Osteoblast (primary cell): ENCODE measurements around the gene ZNF568. TPM values are rescaled to one million over a fixed set of nuclear protein-coding genes. Genes with fewer than 3 reads are reported as not detected.

Source experiments
- DNase-seq: peaks from one replicate; pipeline ENCODE4 v3.0.0; 2011; ENCODE audit warnings: low spot score, mixed read lengths; ENCODE audit not compliant: insufficient read length; ENCODE audit errors: missing footprints
- H2AFZ ChIP-seq: 2 replicates; pipeline ENCODE4 v1.6.0; 2011; ENCODE audit warnings: mild to moderate bottlenecking, low read length
- H3K27ac ChIP-seq: 2 replicates; pipeline ENCODE4 v1.5.1; 2011; ENCODE audit warnings: mild to moderate bottlenecking, low read depth, low read length, moderate library complexity
- H3K27me3 ChIP-seq: 2 replicates; pipeline ENCODE4 v1.6.0; 2012; ENCODE audit warnings: mild to moderate bottlenecking, control low read depth, inconsistent platforms, low read length, moderate library complexity; ENCODE audit not compliant: insufficient read depth
- H3K36me3 ChIP-seq: 2 replicates; pipeline ENCODE4 v1.5.1; 2011; ENCODE audit warnings: mild to moderate bottlenecking, low read length, control low read depth, moderate library complexity; ENCODE audit not compliant: insufficient read depth
- H3K4me1 ChIP-seq: 2 replicates; pipeline ENCODE4 v1.5.1; 2011; ENCODE audit warnings: mild to moderate bottlenecking, low read length, control low read depth, moderate library complexity; ENCODE audit not compliant: insufficient read depth
- H3K4me2 ChIP-seq: 2 replicates; pipeline ENCODE4 v1.6.0; 2011; ENCODE audit warnings: mild to moderate bottlenecking, low read length; ENCODE audit not compliant: insufficient read depth
- H3K4me3 ChIP-seq: fragments of 200-600 bp; sonication (generic); 3 replicates; pipeline ENCODE4 v1.5.1; 2012; ENCODE audit warnings: mild to moderate bottlenecking, low read length, inconsistent platforms; ENCODE audit not compliant: insufficient read depth
- H3K79me2 ChIP-seq: 2 replicates; pipeline ENCODE4 v1.6.0; 2012; ENCODE audit warnings: mild to moderate bottlenecking, low read length, control low read depth, inconsistent platforms; ENCODE audit not compliant: insufficient read depth
- H3K9me3 ChIP-seq: 2 replicates; pipeline ENCODE4 v1.5.1; 2011; ENCODE audit warnings: low read depth, low read length, control low read depth
- H4K20me1 ChIP-seq: 2 replicates; pipeline ENCODE4 v1.6.0; 2012; ENCODE audit warnings: mild to moderate bottlenecking, low read length, control low read depth; ENCODE audit not compliant: insufficient read depth
- CTCF ChIP-seq: IDR thresholded peaks from 2 replicates; pipeline ENCODE4 v1.5.1; 2011; ENCODE audit warnings: mild to moderate bottlenecking, low read depth, low read length, moderate library complexity; ENCODE audit errors: extremely low read depth
- total RNA-seq: library from RNA; depleted of rRNA; stranded (reverse); fragments of >200 nt; gene quantifications from 2 replicates; pipeline ENCODE4 v1.2.3, GENCODE V29; 2012

ZNF568 gene
- 13.3 and 14.8 TPM in 2 replicates for total RNA-seq

GRCh38 chr19:36915992-36916830 lies at the start of gene ZNF568, which contains the start of gene ZNF829:
TSS of gene ZNF568 (plus strand) at chr19:36916332. CDS start at chr19:36922771, 6,439 bp downstream.
TSS of gene ZNF829 (minus strand) at chr19:36916291. CDS start at chr19:36915167, 1,124 bp downstream.
- DNase-seq = peak; percentile 92
- peaks cover 7% of the 10 kb centered on the region for H3K4me1 ChIP-seq
- H2AFZ ChIP-seq = peak within 1 kb of the TSS; percentile 99
- no peaks in the 10 kb centered on the region for H3K27me3 ChIP-seq
- no peaks in the 10 kb centered on the region for H3K9me3 ChIP-seq
- H3K4me2 ChIP-seq = peak within 1 kb of the TSS; percentile 78
- no peaks in the 10 kb centered on the region for H4K20me1 ChIP-seq
- H3K4me3 ChIP-seq = peak within 1 kb of the TSS; percentile 81
- peaks cover 19% of the 10 kb centered on the region for H3K36me3 ChIP-seq
- H3K79me2 ChIP-seq = peaks cover 17% of the 10 kb centered on the region
- peak within 1 kb of the TSS; percentile 84 for H3K27ac ChIP-seq
- TF ChIP-seq CTCF = peak; percentile 66

GRCh38 chr19:36876993-36877938 lies 38.9 kb upstream of the ZNF568 start:
- Histone ChIP-seq H3K79me2 (no peaks in the 10 kb centered on the region), H4K20me1 (no peaks in the 10 kb centered on the region), H3K27me3 (no peaks in the 10 kb centered on the region), H3K4me2 (no peak overlapping the region), H3K4me3 (no peak overlapping the region), H3K9me3 (peaks cover 32% of the 10 kb centered on the region), H3K4me1 (no peaks in the 10 kb centered on the region), H2AFZ (no peak overlapping the region), H3K27ac (no peak overlapping the region), H3K36me3 (peaks cover 10% of the 10 kb centered on the region)
- DNase-seq = no peak
- TF ChIP-seq CTCF = no peak

- no peak overlapping the region for H3K4me3 ChIP-seq
- no peak for TF ChIP-seq CTCF
- H4K20me1 ChIP-seq = no peaks in the 10 kb centered on the region
- H3K27ac ChIP-seq = no peak overlapping the region
- peaks cover 39% of the 10 kb centered on the region for H3K9me3 ChIP-seq
- no peaks in the 10 kb centered on the region for H3K4me1 ChIP-seq
- no peaks in the 10 kb centered on the region for H3K79me2 ChIP-seq
- H2AFZ ChIP-seq = no peak overlapping the region
- H3K27me3 ChIP-seq = no peaks in the 10 kb centered on the region
- H3K4me2 ChIP-seq = no peak overlapping the region
- no peak for DNase-seq
- H3K36me3 ChIP-seq = peaks cover 30% of the 10 kb centered on the region
Observed at GRCh38 chr19:36891768-36892357, 24.3 kb upstream of the ZNF568 start.
